A549 (cell line): ENCODE measurements around the gene SPTBN4. TPM values are rescaled to one million over a fixed set of nuclear protein-coding genes. Genes with fewer than 3 reads are reported as not detected.
A peak's percentile ranks its signal among the peaks of the same experiment; 100 is the strongest.

Source experiments
- ATAC-seq, 2 experiments: fragments of 200-7000 bp in 1 of 2; fragments of >200 bp in 1 of 2; cut with Nextera tagmentation in 1 of 2; cut with Tn5 transposase in 1 of 2; 3 replicates each; pipeline versions ENCODE4 v1.8.0 to v1.9.1; 2018 to 2020; ENCODE audit warnings: mild to moderate bottlenecking in 1 of 2, moderate library complexity in 1 of 2
- CTCF ChIA-PET: fragments of 300-600 bp; sonication (Branson Sonifier 250); formaldehyde crosslinking; extraction: SDS; loops from one replicate; lab custom pipeline; 2021; ENCODE audit warnings: antibody characterized with exemption, inconsistent platforms; lab: Yijun Ruan, JAX
- POLR2A ChIA-PET: fragments of 350-600 bp; formaldehyde crosslinking; extraction: SDS; loops from one replicate; lab custom pipeline; 2021; ENCODE audit warnings: antibody characterized with exemption, inconsistent platforms; lab: Yijun Ruan, JAX
- DNase-seq, 2 experiments: peaks; one replicate each; pipeline versions ENCODE4 v3.0.0 to v3.0.0-alpha.2; 2011 to 2016; ENCODE audit warnings: low read depth in 1 of 2, low spot score in 1 of 2
- FAIRE-seq: peaks from 2 replicates; lab custom pipeline; 2011; peaks lifted over from hg19 to GRCh38; lab: Jason Lieb, UNC
- H3K27ac ChIP-seq, 2 experiments: fragments of >200 bp; sonication (Bioruptor Twin); formaldehyde crosslinking; 3 replicates each; pipeline ENCODE4 v1.5.1; 2016 to 2017
- H3K4me1 ChIP-seq: fragments of >200 bp; sonication (Bioruptor Twin); formaldehyde crosslinking; 3 replicates; pipeline ENCODE4 v1.6.1; 2016
- H3K4me2 ChIP-seq: fragments of >200 bp; sonication (Bioruptor Twin); formaldehyde crosslinking; 3 replicates; pipeline ENCODE4 v1.6.1; 2016
- H3K4me3 ChIP-seq: fragments of >200 bp; sonication (Bioruptor Twin); formaldehyde crosslinking; 3 replicates; pipeline ENCODE4 v1.5.1; 2016
- H3K9me3 ChIP-seq: fragments of >200 bp; sonication (Bioruptor Twin); formaldehyde crosslinking; 3 replicates; pipeline ENCODE4 v1.6.1; 2016
- BCL3 ChIP-seq: fragments of >200 bp; sonication (Bioruptor Twin); formaldehyde crosslinking; IDR thresholded peaks from 3 replicates; pipeline ENCODE4 v1.6.1; 2016
- E2F6 ChIP-seq: IDR thresholded peaks from 2 replicates; pipeline ENCODE4 v1.6.1; 2012; ENCODE audit warnings: low read depth, borderline replicate concordance
- EP300 ChIP-seq, 2 experiments: fragments of >200 bp; sonication (Bioruptor Twin); formaldehyde crosslinking; IDR thresholded peaks; 2 replicates in 1 of 2; 3 replicates in 1 of 2; pipeline ENCODE4 v1.6.1; 2016 to 2017
- HEYL ChIP-seq: fragments of 250-450 bp; sonication (Bioruptor Pico); IDR thresholded peaks from 2 replicates; pipeline ENCODE4 v1.8.0; 2021; ENCODE audit warnings: mild to moderate bottlenecking, moderate library complexity
- HOXA7 ChIP-seq: fragments of 250-450 bp; sonication (Bioruptor Pico); IDR thresholded peaks from 2 replicates; pipeline ENCODE4 v1.5.0; 2020; ENCODE audit warnings: mild to moderate bottlenecking, moderate library complexity
- JUN ChIP-seq, 2 experiments: fragments of >200 bp; sonication (Bioruptor Twin); formaldehyde crosslinking; IDR thresholded peaks; 2 replicates in 1 of 2; 3 replicates in 1 of 2; pipeline ENCODE4 v1.6.1; 2016 to 2017
- KDM1A ChIP-seq: fragments of 200-600 bp; sonication (generic); IDR thresholded peaks from 2 replicates; pipeline ENCODE4 v1.6.1; 2016; ENCODE audit warnings: low read depth, mild to moderate bottlenecking
- KDM5A ChIP-seq: fragments of 200-600 bp; sonication (generic); IDR thresholded peaks from 2 replicates; pipeline ENCODE4 v1.6.1; 2016; ENCODE audit warnings: antibody characterized with exemption, mild to moderate bottlenecking
- NPAS2 ChIP-seq: fragments of 250-450 bp; sonication (Bioruptor Pico); IDR thresholded peaks from 2 replicates; pipeline ENCODE4 v1.8.0; 2022; ENCODE audit warnings: mild to moderate bottlenecking, moderate library complexity, borderline replicate concordance
- POLR2A ChIP-seq: IDR thresholded peaks from 2 replicates; pipeline ENCODE4 v1.6.1; 2012; ENCODE audit warnings: mild to moderate bottlenecking, low read length
- RCOR1 ChIP-seq: fragments of 150-350 bp; IDR thresholded peaks from 2 replicates; pipeline ENCODE4 v1.6.1; 2014; ENCODE audit warnings: antibody characterized with exemption, low read length, low read depth
- RFX5 ChIP-seq: fragments of 450-650 bp; IDR thresholded peaks from 2 replicates; pipeline ENCODE4 v1.7.1; 2014; ENCODE audit warnings: antibody characterized with exemption, mild to moderate bottlenecking, moderate library complexity
- ZFP36 ChIP-seq: fragments of 450-650 bp; IDR thresholded peaks from 2 replicates; pipeline ENCODE4 v1.6.1; 2014; ENCODE audit warnings: borderline replicate concordance; ENCODE audit not compliant: partially characterized antibody
- WGBS: methylation state at CpG from one replicate; pipeline ENCODE4 v1.1.6; 2017; ENCODE audit errors: missing lambda C conversion rate; 5-methylcytosine and 5-hydroxymethylcytosine counted together
- polyA plus RNA-seq, 4 experiments: library from polyadenylated mRNA; depleted of rRNA in 3 of 4; stranded (reverse); fragments of >200 nt; fragmentation: RNase III in 1 of 4; extraction: RNeasy Plus Mini Kit Qiagen cat#74134 plus additional on column Dnase treatment in 1 of 4; gene quantifications; 2 replicates in 3 of 4; 3 replicates in 1 of 4; pipeline ENCODE4 v1.2.3, GENCODE V29; 2011 to 2017
- TF ChIP-seq, protein P1 (sequence below): IDR thresholded peaks from 2 replicates; pipeline ENCODE4 v1.6.1; 2012
- TF ChIP-seq, protein P2 (sequence below): fragments of >200 bp; sonication (Bioruptor Twin); formaldehyde crosslinking; IDR thresholded peaks from 2 replicates; pipeline ENCODE4 v1.6.1; 2016
- TF ChIP-seq, protein P3 (sequence below): fragments of 200-600 bp; sonication (generic); IDR thresholded peaks from 2 replicates; pipeline ENCODE4 v1.6.1; 2016; ENCODE audit warnings: antibody characterized with exemption, mild to moderate bottlenecking, moderate library complexity
- TF ChIP-seq, protein P4 (sequence below): fragments of 250-450 bp; sonication (Bioruptor Pico); IDR thresholded peaks from 2 replicates; pipeline ENCODE4 v1.5.0; 2020; ENCODE audit warnings: low read depth, mild to moderate bottlenecking, moderate library complexity

SPTBN4 gene
- polyA plus RNA-seq, 2 of the 4 experiments (the other 2 are of a cell fraction): 1.4 to 2.2 TPM

DNA sequence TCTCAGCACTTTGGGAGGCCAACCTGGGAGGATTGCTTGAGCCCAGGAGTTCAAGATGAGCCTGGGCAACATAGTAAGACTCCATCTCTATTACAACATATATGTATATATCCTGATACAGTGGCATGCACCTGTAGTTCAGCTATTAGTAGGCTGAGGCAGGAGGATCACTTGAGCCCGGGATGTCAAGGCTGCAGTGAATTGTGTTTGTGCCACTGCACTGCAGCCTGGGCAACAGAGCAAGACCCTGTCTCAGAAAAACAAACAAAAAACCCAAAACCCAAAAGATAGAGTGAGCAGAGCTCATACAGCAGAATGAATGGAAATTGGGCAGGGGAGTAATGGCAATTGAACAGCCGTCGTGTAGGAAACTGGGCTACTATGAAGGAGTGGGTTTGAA, 92.6 kb downstream of the SPTBN4 start:
- FAIRE-seq: peak; percentile 92
- Histone ChIP-seq H3K4me3 (no peak overlapping the region), H3K4me2 (no peak overlapping the region), H3K9me3 (no peaks in the 10 kb centered on the region), H3K4me1 (no peaks in the 10 kb centered on the region), H3K27ac (no peak overlapping the region)
- TF ChIP-seq KDM5A: no peak
- CTCF ChIA-PET: interaction anchor here (1.0 to 58.9 kb wide), 7 partner anchors 6 to 254 kb away, joined by 3 to 2247 read pairs (median 328); partner anchors contain the start of gene LTBP4
- no peak for DNase-seq
- no peak for ATAC-seq
- POLR2A ChIA-PET: no interaction called here
- 78% methylated on average over 3 of the region's 3 CpGs for WGBS

GRCh38 chr19:40560092-40560507, 93.3 kb downstream of the SPTBN4 start:
- FAIRE-seq: no peak
- WGBS: 83% methylated on average over 20 of the region's 20 CpGs

DNA sequence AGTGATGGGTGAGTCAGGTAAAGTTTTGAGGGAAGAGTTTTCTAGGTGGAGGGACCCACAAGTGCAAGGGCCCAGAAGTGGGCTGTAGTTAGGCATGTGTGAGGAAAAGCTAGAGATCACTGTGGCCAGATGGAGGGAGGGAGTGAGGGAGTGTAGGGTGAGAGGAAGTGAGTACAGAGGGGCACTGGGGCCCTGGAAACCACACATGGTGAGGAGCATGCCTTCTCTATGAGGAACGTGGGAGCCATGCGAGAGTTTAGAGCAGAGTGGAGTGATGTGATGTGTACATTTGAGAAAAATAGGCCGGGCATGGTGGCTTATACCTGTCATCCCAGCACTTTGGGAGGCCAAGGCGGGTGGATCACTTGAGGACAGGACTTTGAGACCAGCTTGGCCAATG, 95.1 kb downstream of the SPTBN4 start:
- POLR2A ChIA-PET: interaction anchor here (0.5 to 1.1 kb wide), 2 partner anchors 9 to 271 kb away, joined by 4 read pairs; no protein-coding TSS in a partner anchor
- Histone ChIP-seq H3K9me3 (no peaks in the 10 kb centered on the region), H3K27ac (no peak overlapping the region), H3K4me1 (no peaks in the 10 kb centered on the region), H3K4me2 (no peak overlapping the region), H3K4me3 (no peak overlapping the region)
- ATAC-seq (no peak), FAIRE-seq (no peak), DNase-seq (no peak)
- CTCF ChIA-PET: interaction anchor here (1.2 to 58.9 kb wide), 6 partner anchors 9 to 98 kb away, joined by 3 to 2247 read pairs (median 171); partner anchors contain the start of gene LTBP4
- 70% methylated on average over 4 of the region's 4 CpGs for WGBS
- TF ChIP-seq, protein P1, sequence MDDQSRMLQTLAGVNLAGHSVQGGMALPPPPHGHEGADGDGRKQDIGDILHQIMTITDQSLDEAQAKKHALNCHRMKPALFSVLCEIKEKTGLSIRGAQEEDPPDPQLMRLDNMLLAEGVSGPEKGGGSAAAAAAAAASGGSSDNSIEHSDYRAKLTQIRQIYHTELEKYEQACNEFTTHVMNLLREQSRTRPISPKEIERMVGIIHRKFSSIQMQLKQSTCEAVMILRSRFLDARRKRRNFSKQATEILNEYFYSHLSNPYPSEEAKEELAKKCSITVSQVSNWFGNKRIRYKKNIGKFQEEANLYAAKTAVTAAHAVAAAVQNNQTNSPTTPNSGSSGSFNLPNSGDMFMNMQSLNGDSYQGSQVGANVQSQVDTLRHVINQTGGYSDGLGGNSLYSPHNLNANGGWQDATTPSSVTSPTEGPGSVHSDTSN: no peak
- no peak for TF ChIP-seq RCOR1
- TF ChIP-seq ZFP36: no peak
- TF ChIP-seq, protein P2, sequence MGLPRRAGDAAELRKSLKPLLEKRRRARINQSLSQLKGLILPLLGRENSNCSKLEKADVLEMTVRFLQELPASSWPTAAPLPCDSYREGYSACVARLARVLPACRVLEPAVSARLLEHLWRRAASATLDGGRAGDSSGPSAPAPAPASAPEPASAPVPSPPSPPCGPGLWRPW: no peak
- no peak for TF ChIP-seq HEYL (CRISPR knock-in tag)
- no peak for TF ChIP-seq E2F6
- TF ChIP-seq, protein P3, sequence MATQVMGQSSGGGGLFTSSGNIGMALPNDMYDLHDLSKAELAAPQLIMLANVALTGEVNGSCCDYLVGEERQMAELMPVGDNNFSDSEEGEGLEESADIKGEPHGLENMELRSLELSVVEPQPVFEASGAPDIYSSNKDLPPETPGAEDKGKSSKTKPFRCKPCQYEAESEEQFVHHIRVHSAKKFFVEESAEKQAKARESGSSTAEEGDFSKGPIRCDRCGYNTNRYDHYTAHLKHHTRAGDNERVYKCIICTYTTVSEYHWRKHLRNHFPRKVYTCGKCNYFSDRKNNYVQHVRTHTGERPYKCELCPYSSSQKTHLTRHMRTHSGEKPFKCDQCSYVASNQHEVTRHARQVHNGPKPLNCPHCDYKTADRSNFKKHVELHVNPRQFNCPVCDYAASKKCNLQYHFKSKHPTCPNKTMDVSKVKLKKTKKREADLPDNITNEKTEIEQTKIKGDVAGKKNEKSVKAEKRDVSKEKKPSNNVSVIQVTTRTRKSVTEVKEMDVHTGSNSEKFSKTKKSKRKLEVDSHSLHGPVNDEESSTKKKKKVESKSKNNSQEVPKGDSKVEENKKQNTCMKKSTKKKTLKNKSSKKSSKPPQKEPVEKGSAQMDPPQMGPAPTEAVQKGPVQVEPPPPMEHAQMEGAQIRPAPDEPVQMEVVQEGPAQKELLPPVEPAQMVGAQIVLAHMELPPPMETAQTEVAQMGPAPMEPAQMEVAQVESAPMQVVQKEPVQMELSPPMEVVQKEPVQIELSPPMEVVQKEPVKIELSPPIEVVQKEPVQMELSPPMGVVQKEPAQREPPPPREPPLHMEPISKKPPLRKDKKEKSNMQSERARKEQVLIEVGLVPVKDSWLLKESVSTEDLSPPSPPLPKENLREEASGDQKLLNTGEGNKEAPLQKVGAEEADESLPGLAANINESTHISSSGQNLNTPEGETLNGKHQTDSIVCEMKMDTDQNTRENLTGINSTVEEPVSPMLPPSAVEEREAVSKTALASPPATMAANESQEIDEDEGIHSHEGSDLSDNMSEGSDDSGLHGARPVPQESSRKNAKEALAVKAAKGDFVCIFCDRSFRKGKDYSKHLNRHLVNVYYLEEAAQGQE: no peak
- no peak for TF ChIP-seq POLR2A
- TF ChIP-seq NPAS2: no peak
- TF ChIP-seq, protein P4, sequence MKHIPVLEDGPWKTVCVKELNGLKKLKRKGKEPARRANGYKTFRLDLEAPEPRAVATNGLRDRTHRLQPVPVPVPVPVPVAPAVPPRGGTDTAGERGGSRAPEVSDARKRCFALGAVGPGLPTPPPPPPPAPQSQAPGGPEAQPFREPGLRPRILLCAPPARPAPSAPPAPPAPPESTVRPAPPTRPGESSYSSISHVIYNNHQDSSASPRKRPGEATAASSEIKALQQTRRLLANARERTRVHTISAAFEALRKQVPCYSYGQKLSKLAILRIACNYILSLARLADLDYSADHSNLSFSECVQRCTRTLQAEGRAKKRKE (CRISPR knock-in tag): no peak
- TF ChIP-seq HOXA7 (CRISPR knock-in tag): no peak
- no peak for TF ChIP-seq EP300 (IDR thresholded peaks at IDR 0.05)

More at GRCh38 chr19:40560092-40560507, 93.3 kb downstream of the SPTBN4 start:
- peak; percentile 28 to 37; a peak in 5 of 6 replicates for ATAC-seq
- TF ChIP-seq RCOR1: no peak
- TF ChIP-seq EP300 (IDR thresholded peaks at IDR 0.05): no peak
- no peak for TF ChIP-seq KDM1A
- TF ChIP-seq JUN (IDR thresholded peaks at IDR 0.05): no peak
- TF ChIP-seq RFX5: no peak
- TF ChIP-seq, protein P3: no peak
- no peak for TF ChIP-seq HOXA7 (CRISPR knock-in tag)
- TF ChIP-seq BCL3: no peak
- Histone ChIP-seq H3K4me2 (no peak overlapping the region), H3K27ac (no peak overlapping the region), H3K4me1 (no peaks in the 10 kb centered on the region), H3K4me3 (no peak overlapping the region), H3K9me3 (no peaks in the 10 kb centered on the region)
- DNase-seq: no peak
- ChIA-PET CTCF (interaction anchor here (1.2 to 58.9 kb wide), 6 partner anchors 6 to 74 kb away, joined by 3 to 2247 read pairs (median 328); partner anchors contain the start of gene LTBP4), POLR2A (interaction anchor here (1.0 kb wide), 1 partner anchor 11 kb away, joined by 4 read pairs; no protein-coding TSS in a partner anchor)
